NCI-H2171 treated with DMSO at 0.1 percent for 48 hours (cell line): ENCODE measurements around the gene EARS2.
A peak's percentile ranks its signal among the peaks of the same experiment; 100 is the strongest.
"Not testable (repeated sequence)": the region's sequence is repeated elsewhere in the genome, so short reads cannot be mapped to it uniquely, and the experiment has no call there.

ENCODE experiments used
- DNase-seq: peaks from one replicate; lab custom pipeline; 2025; lab: John Stamatoyannopoulos, UW

The EARS2 gene

DNA sequence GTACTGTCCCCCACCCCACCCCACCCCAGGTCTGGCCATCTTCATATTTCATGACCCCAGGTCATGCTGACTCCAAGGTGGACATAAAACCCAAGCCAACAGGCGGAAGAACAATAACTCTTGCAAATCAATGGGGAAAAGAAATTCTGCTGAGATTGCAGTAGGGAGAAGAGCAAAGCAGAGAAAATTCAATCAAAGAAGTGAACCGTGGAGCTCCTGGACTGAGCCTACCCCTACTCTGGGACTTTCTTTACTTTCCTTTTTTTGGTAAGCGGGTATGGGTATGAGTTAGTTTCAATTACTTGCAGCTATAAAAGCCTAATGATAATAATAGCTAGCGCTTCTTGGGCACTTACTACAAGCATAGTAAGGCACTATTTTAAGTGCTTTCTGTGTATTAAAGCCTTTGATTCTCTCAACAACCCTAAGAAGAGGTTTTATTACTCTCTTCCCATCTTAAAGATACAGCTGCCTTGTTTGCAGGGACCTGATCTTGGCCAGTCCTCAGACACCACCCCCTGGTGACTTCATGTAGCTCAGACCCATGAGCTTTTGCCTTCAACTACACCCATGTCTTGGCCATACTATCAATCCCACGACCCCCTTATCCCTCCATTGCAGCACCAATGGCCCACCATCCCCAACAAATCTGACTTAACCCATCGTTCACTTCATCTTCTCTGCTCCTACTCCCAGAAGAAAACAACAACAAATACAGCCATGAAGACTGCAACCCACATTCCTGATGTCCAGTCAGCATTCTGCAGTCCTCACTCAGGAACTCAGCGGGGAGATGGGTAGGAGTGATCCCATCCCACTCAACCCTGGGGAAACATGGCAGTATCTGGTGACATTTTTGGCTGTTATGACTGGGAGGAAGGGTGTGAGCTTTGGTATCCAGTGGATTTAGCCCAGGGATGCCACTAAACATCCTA is 51.2 kb downstream of the EARS2 start:
- DNase-seq: no peak

DNA sequence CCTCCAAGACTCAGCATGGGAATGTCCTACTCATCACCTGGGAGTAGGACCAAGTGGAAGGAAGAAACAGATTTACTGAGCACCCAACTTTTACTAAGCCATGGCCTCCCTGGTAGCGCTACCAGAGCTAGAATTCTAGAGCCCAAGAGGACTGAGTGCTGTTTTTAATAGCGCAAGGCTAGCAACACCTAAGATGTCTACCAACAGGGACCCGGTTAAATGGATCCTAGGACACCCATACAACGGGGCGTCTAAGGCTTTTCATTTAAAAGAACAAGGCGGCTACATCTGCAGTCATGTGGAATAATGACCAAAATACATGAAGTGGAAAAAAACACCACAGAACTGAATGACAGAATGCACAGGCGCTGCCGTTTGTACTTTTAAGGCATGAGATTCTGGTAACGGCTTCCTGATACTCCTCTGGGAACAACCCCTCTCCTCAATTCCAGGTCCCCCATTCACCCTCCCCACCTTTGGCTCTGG is 51.9 kb downstream of the EARS2 start:
- peak; percentile 73 for DNase-seq

DNA sequence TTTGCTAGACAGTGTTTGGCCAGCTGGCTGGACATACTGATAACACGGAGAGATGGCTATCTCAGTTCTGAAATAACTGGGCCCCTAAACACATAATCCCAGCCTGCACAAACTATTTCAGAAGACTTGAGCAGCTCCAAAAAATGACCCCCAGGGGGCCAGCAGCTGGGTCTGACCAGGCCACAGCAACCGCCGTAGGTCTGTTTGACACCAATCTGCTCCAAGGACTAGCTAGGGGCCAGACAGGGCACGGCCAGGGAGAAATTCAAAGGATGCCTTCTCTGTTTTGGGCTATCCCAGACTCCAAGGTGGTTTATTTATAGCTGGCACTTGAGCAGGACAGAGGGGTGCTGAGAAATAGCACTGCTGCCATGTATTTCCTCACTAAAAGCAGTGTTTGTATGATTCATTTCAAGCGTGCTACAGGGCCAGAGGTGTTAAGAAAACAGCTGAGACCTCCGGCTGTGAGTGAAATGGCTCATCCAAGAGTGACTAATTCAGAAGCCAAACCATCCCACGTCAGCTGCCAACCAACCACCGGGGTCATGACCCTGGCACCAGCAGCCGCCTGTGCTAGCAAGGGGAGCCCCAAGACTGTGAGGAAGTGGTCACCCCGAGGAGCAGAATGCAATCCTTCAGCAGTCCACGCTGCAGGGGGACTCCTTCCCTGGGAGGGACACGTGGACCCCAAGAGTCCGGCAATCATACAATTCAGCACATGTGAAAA is 52.5 kb downstream of the EARS2 start:
- peak; percentile 81 for DNase-seq

- DNase-seq: no peak
These were observed 53.1 kb downstream of the EARS2 start for GRCh38 chr16:23504076-23504452.

- DNase-seq: peak; percentile 32
These were observed 54.7 kb downstream of the EARS2 start for GRCh38 chr16:23502466-23502865.

GRCh38 chr16:23501291-23501690 is 55.9 kb downstream of the EARS2 start:
- DNase-seq: no peak

DNA sequence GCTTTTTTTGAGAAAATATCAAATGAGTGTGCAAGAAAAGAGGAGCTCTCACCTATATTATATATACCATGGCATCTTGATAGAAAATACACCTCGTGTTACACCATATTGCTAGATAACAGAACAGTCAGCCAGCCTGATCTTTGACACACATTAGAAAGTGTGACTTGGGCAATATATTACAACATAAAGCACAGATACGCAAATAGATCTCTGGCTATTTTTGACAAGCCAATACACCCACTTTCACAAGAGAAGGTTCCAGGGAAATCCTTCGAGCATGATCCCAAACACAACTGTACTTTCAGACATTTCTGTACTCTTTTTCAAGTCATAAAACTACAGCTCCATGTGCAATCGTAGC is 56.3 kb downstream of the EARS2 start:
- no peak for DNase-seq

DNA sequence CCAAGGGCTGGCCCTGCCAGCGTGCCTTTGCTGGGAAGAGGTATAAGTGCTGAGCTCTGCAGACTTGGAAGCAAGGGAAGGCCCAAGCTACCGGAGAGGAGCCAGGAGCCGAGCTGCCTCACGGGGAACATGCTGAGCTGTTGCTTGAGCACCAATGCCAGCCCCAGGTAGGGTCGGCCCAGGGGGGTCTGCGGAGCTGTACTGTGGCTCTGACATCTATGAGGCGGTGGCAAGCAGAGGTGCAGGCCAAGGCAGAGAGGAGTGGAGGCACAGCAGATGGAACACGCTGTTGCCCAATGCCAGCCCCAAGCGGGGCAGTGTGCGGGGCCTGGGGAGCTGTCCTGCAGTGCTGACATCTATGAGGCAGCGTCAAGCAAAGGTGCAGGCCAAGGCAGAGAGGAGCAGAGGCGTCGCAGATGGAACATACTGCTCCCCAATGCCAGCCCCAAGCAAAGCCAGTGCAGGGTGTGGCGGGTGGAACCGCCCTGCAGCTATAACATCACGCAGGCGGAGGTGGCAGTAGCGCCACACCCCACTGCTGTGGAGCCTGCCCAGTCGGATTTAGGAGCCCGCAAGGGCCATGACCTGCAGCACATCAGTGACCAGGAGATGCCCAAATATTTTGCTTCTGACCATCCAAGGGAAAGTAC is 56.8 kb downstream of the EARS2 start:
- no peak for DNase-seq

GRCh38 chr16:23499801-23500200 is 57.3 kb downstream of the EARS2 start:
- no peak for DNase-seq

GRCh38 chr16:23498863-23499262 is 58.3 kb downstream of the EARS2 start:
- DNase-seq: no peak

- no peak for DNase-seq
These were observed 59.6 kb downstream of the EARS2 start for GRCh38 chr16:23497543-23497868.

DNA sequence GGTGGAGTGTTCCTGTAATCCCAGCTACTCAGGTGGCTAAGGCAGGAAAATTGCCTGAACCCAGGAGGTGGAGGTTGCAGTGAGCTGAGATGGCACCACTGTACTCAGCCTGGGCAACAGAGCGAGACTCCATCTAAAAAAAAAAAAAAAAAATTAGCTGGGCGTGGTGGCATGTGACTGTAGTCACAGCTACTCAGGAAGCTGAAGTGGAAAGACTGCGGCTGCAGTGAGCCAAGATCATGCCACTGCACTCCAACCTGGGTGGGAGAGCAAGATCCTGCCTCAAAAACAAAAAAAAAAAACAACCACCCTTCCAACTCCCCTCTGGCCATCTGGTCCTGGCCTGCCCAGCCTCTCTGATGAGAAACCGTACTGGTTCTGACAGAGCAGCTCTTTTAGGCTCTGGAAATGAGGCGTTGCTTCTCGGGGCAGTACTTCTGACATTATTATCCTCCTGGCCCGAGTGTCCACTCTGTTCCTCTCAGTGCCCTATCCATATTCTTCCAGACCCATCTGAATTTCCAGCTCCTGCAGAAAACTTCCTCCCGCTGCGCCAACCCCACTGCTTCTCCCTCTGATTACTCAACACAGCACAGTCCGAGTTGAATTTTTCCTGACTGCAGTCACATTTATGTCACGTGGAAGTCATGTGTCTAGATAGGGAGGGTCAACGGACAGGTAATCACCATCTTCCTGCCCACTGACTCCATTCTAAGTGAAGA is 60.2 kb downstream of the EARS2 start:
- DNase-seq: no peak

- DNase-seq: no peak
These were observed 61.5 kb downstream of the EARS2 start for GRCh38 chr16:23495671-23496070.

DNA sequence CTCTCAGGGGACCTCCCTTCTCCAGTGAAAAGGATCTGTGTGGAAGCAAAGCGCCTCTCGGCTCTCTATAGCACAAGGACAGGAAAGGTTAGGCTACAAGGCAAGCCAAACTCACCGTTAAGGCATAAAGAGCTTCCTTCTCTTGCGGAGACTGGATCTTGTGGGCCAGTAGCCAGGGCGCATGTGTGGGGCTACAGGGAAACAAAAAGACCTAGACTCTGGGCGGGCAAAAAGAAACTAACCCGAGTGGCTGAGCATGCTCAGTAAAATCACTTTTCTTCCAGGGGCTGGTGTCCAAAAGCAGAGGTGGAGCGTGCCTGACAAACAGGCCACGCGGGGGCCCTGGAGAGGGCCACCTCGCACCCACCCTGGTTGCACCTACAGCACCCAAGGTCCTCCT is 63.0 kb downstream of the EARS2 start:
- no peak for DNase-seq

DNA sequence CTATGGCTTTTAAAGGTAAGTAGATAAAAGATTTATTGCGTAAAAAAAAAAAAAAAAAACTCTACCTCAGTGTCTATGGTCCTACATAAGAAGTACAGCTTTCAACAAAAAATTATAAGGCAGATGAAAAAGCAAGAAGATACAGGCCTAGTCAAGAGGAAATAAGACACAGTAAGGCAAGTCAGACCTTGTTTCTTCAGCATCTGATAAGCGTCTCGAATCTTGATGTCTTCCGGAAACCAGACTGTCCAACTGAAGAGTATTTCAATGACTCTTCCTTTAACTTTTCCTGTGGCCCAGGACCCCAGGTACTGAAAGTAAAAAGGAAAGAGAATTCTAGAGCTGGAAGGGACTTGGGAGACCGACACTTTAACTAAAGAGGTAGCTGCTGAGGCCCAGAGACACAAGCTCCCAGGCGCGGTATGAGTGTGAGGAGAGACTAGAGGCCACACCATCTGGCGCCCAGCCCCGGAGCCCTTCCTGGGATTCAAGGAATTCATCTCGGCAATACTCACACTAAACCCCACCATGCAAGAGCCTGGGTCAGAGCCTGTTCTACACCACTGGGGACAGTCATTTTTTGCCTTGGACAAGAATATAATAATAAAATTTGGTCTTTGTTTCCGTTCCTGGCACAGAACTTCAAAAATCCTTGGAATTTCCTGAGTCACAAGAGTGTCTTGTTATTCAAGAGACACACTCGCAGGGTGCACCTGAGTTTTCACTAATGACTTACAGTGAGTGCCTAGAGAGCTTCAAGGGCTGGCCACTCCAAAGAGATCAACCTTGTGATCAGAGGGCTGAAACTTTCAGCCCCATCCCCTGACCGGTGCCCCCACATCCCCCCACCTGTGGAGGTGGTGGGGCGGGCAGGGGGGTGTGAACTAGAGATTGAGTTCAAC is 65.4 kb downstream of the EARS2 start:
- DNase-seq: no peak

DNA sequence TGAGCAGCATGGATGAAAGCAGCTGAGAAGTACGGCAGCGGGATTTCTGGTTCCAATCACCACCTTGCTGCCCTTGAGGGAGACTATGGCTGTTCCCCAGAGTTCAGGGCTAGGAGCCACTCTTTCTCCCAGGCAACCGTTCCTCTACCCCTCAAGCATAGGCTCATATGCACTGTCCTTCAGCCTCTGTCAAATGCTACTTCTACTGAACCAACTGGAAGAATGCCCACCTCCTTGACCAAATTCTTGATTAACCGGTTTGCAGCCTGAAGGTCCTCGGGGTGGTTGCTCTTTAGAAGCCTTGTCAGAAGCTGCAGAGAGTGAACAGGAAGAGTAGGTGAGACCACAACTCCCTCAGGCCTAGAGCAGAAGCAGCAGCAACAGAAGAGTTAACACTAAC is 70.7 kb downstream of the EARS2 start:
- no peak for DNase-seq

DNA sequence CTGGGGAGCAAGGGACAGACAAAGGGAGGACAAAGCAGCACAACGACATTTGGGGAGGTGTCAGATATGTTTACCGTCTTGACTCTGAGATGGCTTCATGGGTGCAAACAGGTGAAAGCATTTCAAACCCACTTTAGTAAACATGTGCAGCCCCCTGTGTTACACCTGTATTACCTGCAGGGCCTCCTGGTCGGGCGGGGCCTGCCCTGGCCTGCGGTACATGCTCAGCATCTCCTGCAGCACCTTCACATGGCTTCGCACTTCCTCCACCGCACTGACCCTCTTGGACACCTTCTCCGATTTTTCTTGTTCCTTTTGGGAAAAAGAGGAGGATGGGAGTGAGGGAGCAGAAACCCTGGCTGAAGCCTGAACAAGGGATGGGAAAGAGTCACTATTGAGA is 71.3 kb downstream of the EARS2 start:
- no peak for DNase-seq

GRCh38 chr16:23485257-23485614 is 71.9 kb downstream of the EARS2 start:
- DNase-seq: no peak

DNA sequence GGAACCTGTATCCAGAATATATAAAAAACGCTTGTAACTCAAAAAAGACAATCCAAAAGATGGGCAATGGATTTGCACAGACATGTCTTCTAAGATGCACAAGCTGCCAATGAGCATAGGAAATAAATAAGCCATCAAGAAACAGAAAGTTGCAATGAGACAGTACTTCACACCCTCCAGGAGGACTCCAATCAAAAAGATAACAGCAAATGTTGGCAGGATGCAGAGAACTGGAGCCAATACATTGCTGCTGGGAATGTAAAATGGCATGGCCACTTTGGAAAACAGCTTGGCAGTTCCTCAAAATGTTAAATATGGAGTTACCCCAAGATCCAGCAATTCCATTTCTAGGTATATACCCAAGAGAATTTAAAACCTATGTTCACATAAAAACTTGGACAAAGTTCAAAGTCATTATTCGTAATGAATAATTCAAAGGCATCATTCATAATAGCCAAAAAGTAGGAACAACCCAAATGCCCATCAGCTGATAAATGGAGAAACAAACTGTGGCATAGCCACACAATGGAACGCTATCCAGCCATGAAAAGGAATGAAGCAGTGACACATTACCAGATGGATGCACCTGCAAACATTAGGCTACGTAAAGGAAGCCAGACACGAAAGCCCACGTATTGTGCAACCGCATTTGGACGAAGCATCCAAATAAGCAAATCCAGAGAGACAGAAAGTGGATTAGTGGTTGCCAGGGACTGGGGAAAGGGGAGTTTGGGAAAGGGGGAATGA is 72.5 kb downstream of the EARS2 start:
- no peak for DNase-seq

- not testable (repeated sequence) for DNase-seq
These were observed 73.7 kb downstream of the EARS2 start for GRCh38 chr16:23483492-23483891.

GRCh38 chr16:23482778-23483177 is 74.4 kb downstream of the EARS2 start:
- no peak for DNase-seq
